H9 (cell line): ENCODE results near the gene CREG2. TPM values are rescaled to one million over a fixed set of nuclear protein-coding genes. Genes with fewer than 3 reads are reported as not detected.

Source experiments
- DNase-seq: peaks from one replicate; pipeline ENCODE4 v3.0.0-alpha.2; 2017
- H2AFZ ChIP-seq: one replicate; pipeline ENCODE4 v1.6.1; 2013; ENCODE audit warnings: mild to moderate bottlenecking, low read length, control low read depth, moderate library complexity
- H2AK5ac ChIP-seq: 2 replicates; pipeline ENCODE4 v1.6.1; 2013; ENCODE audit warnings: low read length, control low read depth, mixed read lengths; ENCODE audit not compliant: insufficient read length
- H2BK120ac ChIP-seq: one replicate; pipeline ENCODE4 v1.6.1; 2013; ENCODE audit warnings: low read depth, mild to moderate bottlenecking, low read length, control low read depth, inconsistent platforms; ENCODE audit not compliant: poor library complexity, severe bottlenecking
- H2BK12ac ChIP-seq: 2 replicates; pipeline ENCODE4 v1.6.1; 2013; ENCODE audit warnings: low read length, control low read depth, mixed read lengths, low read depth; ENCODE audit not compliant: insufficient read length
- H2BK15ac ChIP-seq: 2 replicates; pipeline ENCODE4 v1.6.1; 2013; ENCODE audit warnings: low read depth, low read length, control low read depth
- H2BK20ac ChIP-seq: one replicate; pipeline ENCODE4 v1.6.1; 2013; ENCODE audit warnings: low read depth, mild to moderate bottlenecking, low read length, control low read depth, inconsistent platforms; ENCODE audit not compliant: poor library complexity, severe bottlenecking
- H2BK5ac ChIP-seq: 2 replicates; pipeline ENCODE4 v1.6.1; 2013; ENCODE audit warnings: low read length, control low read depth, mixed read lengths; ENCODE audit not compliant: insufficient read length
- H3K14ac ChIP-seq: 2 replicates; pipeline ENCODE4 v1.6.1; 2013; ENCODE audit warnings: low read length, control low read depth; ENCODE audit not compliant: insufficient read depth
- H3K18ac ChIP-seq: 2 replicates; pipeline ENCODE4 v1.6.1; 2013; ENCODE audit warnings: low read depth, mild to moderate bottlenecking, mixed read lengths, low read length, control low read depth; ENCODE audit not compliant: insufficient read length
- H3K23ac ChIP-seq: 2 replicates; pipeline ENCODE4 v1.6.1; 2013; ENCODE audit warnings: low read length, control low read depth, mixed read lengths, low read depth; ENCODE audit not compliant: insufficient read length
- H3K23me2 ChIP-seq: 2 replicates; pipeline ENCODE4 v1.6.1; 2013; ENCODE audit warnings: low read depth, mild to moderate bottlenecking, mixed read lengths, low read length, control low read depth; ENCODE audit not compliant: insufficient read length, poor library complexity, severe bottlenecking
- H3K27ac ChIP-seq: 2 replicates; pipeline ENCODE4 v1.5.1; 2013; ENCODE audit warnings: low read length, control low read depth, mixed read lengths, low read depth; ENCODE audit not compliant: insufficient read length
- H3K27me3 ChIP-seq: 2 replicates; pipeline ENCODE4 v1.6.1; 2013; ENCODE audit warnings: low read length, control low read depth, inconsistent platforms; ENCODE audit not compliant: insufficient read depth
- H3K4ac ChIP-seq: 2 replicates; pipeline ENCODE4 v1.6.1; 2013; ENCODE audit warnings: low read depth, mild to moderate bottlenecking, control low read depth, inconsistent platforms, low read length, moderate library complexity
- H3K4me1 ChIP-seq: 2 replicates; pipeline ENCODE4 v1.6.1; 2013; ENCODE audit warnings: low read length, control low read depth, inconsistent platforms; ENCODE audit not compliant: insufficient read depth
- H3K4me2 ChIP-seq: 2 replicates; pipeline ENCODE4 v1.6.1; 2013; ENCODE audit warnings: low read length, control low read depth, mixed read lengths; ENCODE audit not compliant: insufficient read length, insufficient read depth
- H3K56ac ChIP-seq: 2 replicates; pipeline ENCODE4 v1.6.1; 2013; ENCODE audit warnings: low read depth, mild to moderate bottlenecking, mixed read lengths, low read length, control low read depth; ENCODE audit not compliant: insufficient read length
- H3K79me1 ChIP-seq: 2 replicates; pipeline ENCODE4 v1.6.1; 2013; ENCODE audit warnings: low read depth, mild to moderate bottlenecking, moderate library complexity, low read length, control low read depth, inconsistent platforms; ENCODE audit not compliant: insufficient read depth, poor library complexity, severe bottlenecking
- H3K79me2 ChIP-seq: 2 replicates; pipeline ENCODE4 v1.6.1; 2013; ENCODE audit warnings: low read length, control low read depth, inconsistent platforms; ENCODE audit not compliant: insufficient read depth
- H3K9ac ChIP-seq: 2 replicates; pipeline ENCODE4 v1.6.1; 2013; ENCODE audit warnings: low read length, control low read depth, mixed read lengths; ENCODE audit not compliant: insufficient read length; ENCODE audit errors: extremely low read depth
- H3K9me3 ChIP-seq: one replicate; pipeline ENCODE4 v1.6.1; 2013; ENCODE audit warnings: low read depth, low read length, inconsistent platforms; ENCODE audit not compliant: control insufficient read depth
- H3T11ph ChIP-seq: one replicate; pipeline ENCODE4 v1.6.1; 2013; ENCODE audit warnings: mild to moderate bottlenecking, low read length, control low read depth, inconsistent platforms
- H4K20me1 ChIP-seq: one replicate; pipeline ENCODE4 v1.6.1; 2013; ENCODE audit not compliant: control insufficient read depth, insufficient read length, insufficient read depth
- H4K5ac ChIP-seq: 2 replicates; pipeline ENCODE4 v1.6.1; 2013; ENCODE audit warnings: low read depth, mild to moderate bottlenecking, mixed read lengths, low read length, control low read depth; ENCODE audit not compliant: insufficient read length
- H4K8ac ChIP-seq: replicated peaks from 2 replicates; pipeline ENCODE4 v1.6.1; 2013; ENCODE audit warnings: low read length, control low read depth, mixed read lengths, low read depth; ENCODE audit not compliant: insufficient read length
- H4K91ac ChIP-seq: 2 replicates; pipeline ENCODE4 v1.6.1; 2013; ENCODE audit warnings: low read depth, mild to moderate bottlenecking, moderate library complexity, mixed read lengths, low read length, control low read depth; ENCODE audit not compliant: insufficient read length
- H3K27ac Mint-ChIP-seq, 3 experiments: 2 replicates in 2 of 3; 3 replicates in 1 of 3; pipeline ENCODE4 v1.8.0; 2020 to 2021; ENCODE audit warnings: mixed read lengths in 3 of 3, mild to moderate bottlenecking in 1 of 3, moderate library complexity in 1 of 3
- H3K27me3 Mint-ChIP-seq: 2 replicates; pipeline ENCODE4 v1.8.0; 2021; ENCODE audit warnings: low read depth, mild to moderate bottlenecking, moderate library complexity, mixed read lengths
- H3K36me3 Mint-ChIP-seq, 3 experiments: 2 replicates in 2 of 3; 3 replicates in 1 of 3; pipeline ENCODE4 v1.8.0; 2020 to 2021; ENCODE audit warnings: low read depth in 3 of 3, mixed read lengths in 3 of 3; ENCODE audit not compliant: insufficient read depth in 1 of 3
- H3K4me1 Mint-ChIP-seq, 2 experiments: 2 replicates each; pipeline ENCODE4 v1.8.0; 2020; ENCODE audit warnings: mixed read lengths in 2 of 2
- H3K4me3 Mint-ChIP-seq, 2 experiments: 2 replicates in 1 of 2; 3 replicates in 1 of 2; pipeline ENCODE4 v1.8.0; 2020 to 2021; ENCODE audit warnings: mild to moderate bottlenecking in 2 of 2, mixed read lengths in 2 of 2, moderate library complexity in 1 of 2
- H3K9me3 Mint-ChIP-seq, 2 experiments: 2 replicates in 1 of 2; 3 replicates in 1 of 2; pipeline ENCODE4 v1.8.0; 2020; ENCODE audit warnings: mild to moderate bottlenecking in 2 of 2, mixed read lengths in 2 of 2, moderate library complexity in 1 of 2
- CTCF ChIP-seq: fragments of 200-600 bp; sonication (generic); conservative IDR thresholded peaks from 3 replicates; pipeline ENCODE4 v1.8.0; 2021; ENCODE audit warnings: antibody characterized with exemption, mild to moderate bottlenecking
- WGBS: extraction: QIAGEN DNeasy Blood & Tissue Kit; methylation state at CpG from one replicate; pipeline ENCODE4 v1.1.7; 2013; ENCODE audit warnings: missing lambda C conversion rate, low lambda C conversion rate, mixed read lengths; ENCODE audit not compliant: insufficient read length; ENCODE audit errors: extremely low coverage; 5-methylcytosine and 5-hydroxymethylcytosine counted together
- total RNA-seq: library from RNA; stranded (reverse); gene quantifications from 2 replicates; pipeline ENCODE4 v1.2.1, GENCODE V29; 2021

Gene CREG2
- total RNA-seq, 1 experiment from 2014 or later, result 0.77 TPM

- no peaks in the 10 kb centered on the region for H3K9me3 ChIP-seq
- no peak overlapping the region for H2BK20ac ChIP-seq
- H2AK5ac ChIP-seq, result no peak overlapping the region
- H3K9ac ChIP-seq, result no peak overlapping the region
- no peaks in the 10 kb centered on the region for H3K27me3 ChIP-seq
- no peak overlapping the region for H3K18ac ChIP-seq
- no peak overlapping the region for H4K8ac ChIP-seq
- Mint-ChIP-seq H3K4me1 (peaks cover 46 to 53% of the 10 kb centered on the region in 2 experiments), H3K27me3 (peaks cover 2% of the 10 kb centered on the region; the same call in 1 of the 2 replicates), H3K4me3 (no peak overlapping the region), H3K9me3 (peaks cover 0 to 7% of the 10 kb centered on the region in 2 experiments; a peak in 2 of 5 replicates), H3K27ac (peak overlapping the region in 2 of 3 experiments; percentile 33 to 62; a peak in 4 of 7 replicates), H3K36me3 (peaks cover 0 to 8% (median 0%) of the 10 kb centered on the region in 3 experiments; a peak in 2 of 7 replicates)
- H3K4me1 ChIP-seq, result peaks cover 6% of the 10 kb centered on the region; the same call in 1 of the 2 replicates
- no peak overlapping the region for H3K27ac ChIP-seq
- H4K20me1 ChIP-seq, result no peaks in the 10 kb centered on the region
- no peaks in the 10 kb centered on the region for H3K79me1 ChIP-seq
- no peak for DNase-seq
- H4K5ac ChIP-seq, result no peak overlapping the region
- no peak overlapping the region for H2BK5ac ChIP-seq
- no peak overlapping the region for H3K4ac ChIP-seq
- H2AFZ ChIP-seq, result peak overlapping the region; percentile 17
- H3K23me2 ChIP-seq, result no peaks in the 10 kb centered on the region
- H3K23ac ChIP-seq, result no peak overlapping the region
- H2BK120ac ChIP-seq, result no peak overlapping the region
- no peak overlapping the region for H3T11ph ChIP-seq
- no peak overlapping the region for H2BK15ac ChIP-seq
- no peak overlapping the region for H2BK12ac ChIP-seq
- no peak overlapping the region for H3K4me2 ChIP-seq
- no peak for TF ChIP-seq CTCF
- no peaks in the 10 kb centered on the region for H3K79me2 ChIP-seq
- no CpG with 5 or more reads among the region's 1 CpG for WGBS
- no peak overlapping the region for H3K14ac ChIP-seq
- no peak overlapping the region for H3K56ac ChIP-seq
- H4K91ac ChIP-seq, result no peak overlapping the region
Measured at GRCh38 chr2:101340141-101340551, 47.2 kb downstream of the CREG2 start.
